CD4-positive, alpha-beta T cell treated with Interleukin-17A for 4 hours (primary cell): ENCODE measurements around the gene MMP2.

Source experiments
- DNase-seq: peaks from one replicate; pipeline ENCODE4 v3.0.0-alpha.2; 2020; ENCODE audit warnings: mixed read lengths

Gene MMP2

GRCh38 chr16:55469821-55470532, 9.0 kb upstream of the MMP2 start:
- DNase-seq, result no peak

- DNase-seq, result no peak
Observed at GRCh38 chr16:55470533-55471371, 8.2 kb upstream of the MMP2 start.

- DNase-seq, result no peak
Observed at GRCh38 chr16:55471448-55472097, 7.4 kb upstream of the MMP2 start.

DNA sequence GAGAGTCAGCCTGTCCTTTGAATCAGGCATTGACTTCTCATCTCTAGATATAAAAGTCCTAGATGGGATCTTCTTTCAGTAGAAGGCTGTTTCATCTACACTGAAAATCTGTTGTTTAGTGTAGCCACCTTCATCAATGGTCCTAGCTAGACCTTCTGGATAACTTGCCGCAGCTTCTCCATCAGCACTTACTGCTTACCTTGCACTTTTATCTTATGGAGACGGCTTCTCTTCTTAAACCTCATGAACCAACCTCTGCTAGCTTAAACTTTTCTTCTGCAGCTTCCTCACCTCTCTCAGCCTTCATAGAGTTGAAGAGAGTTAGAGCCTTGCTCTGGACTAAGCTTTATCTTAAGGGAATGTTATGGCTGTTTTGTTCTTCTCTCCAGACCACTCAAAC, 5.4 kb upstream of the MMP2 start:
- DNase-seq, result no peak

DNA sequence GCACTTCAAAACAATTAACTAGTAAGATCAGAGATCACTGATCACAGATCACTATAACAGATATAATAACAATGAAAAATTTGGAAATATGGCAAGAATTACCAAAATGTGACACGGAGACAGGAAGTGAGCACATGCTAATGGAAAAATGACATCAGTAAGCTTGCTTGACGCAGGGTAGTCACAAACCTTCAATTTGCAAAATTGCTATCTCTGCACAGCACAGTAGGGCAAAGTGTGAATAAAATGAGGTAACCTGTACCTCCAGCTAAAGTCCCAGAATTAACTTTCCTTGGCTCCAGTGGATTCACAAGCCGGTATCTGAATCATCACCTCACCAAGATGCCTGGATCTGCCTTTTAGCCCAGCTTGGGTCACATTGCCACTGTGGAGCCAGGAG, 4.2 kb upstream of the MMP2 start:
- DNase-seq, result no peak

- no peak for DNase-seq
Observed at GRCh38 chr16:55475919-55476318, 3.1 kb upstream of the MMP2 start.

DNA sequence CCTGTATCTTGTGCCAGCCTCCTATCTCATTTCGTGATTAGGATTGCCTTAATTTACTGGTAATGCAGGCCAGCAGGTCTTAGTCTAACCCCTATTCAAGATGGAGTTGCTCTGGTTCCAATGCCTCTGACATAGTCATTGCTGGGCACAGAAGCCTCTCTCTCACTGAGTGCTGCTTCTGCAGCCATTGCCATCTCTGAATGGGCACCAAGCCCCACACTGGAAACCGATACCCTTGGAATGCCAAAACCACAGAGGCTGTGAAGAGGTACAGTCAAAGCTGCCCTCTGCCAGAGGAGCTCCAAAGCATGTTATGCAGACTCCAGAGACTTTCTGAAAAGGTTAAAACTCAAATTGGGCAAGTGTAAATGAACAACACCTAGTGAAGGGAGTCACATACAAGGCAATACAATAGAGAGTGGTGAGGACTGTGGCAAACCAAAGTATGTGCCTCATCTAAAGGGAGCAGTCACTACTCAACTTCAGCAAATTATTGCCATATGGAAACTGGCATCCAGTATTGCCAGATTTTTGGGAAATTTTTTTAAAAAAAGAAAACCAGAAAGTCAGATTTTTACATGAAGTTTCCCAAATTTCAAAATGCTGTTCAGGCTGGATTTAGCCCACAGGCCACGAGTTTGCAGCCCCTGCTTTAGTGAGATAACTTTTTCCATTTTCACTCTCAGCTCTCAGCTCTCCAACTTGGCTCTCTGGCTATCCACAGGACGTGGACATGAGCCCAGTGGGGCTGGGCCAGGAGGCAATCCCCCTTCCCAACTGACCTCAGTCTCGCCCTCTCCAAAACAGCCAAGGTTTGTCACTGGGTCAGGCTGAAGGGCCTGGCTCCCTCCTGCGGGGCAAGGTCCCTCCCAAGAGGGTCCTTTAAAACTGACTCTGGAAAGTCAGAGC, 2.1 kb upstream of the MMP2 start:
- DNase-seq, result no peak

DNA sequence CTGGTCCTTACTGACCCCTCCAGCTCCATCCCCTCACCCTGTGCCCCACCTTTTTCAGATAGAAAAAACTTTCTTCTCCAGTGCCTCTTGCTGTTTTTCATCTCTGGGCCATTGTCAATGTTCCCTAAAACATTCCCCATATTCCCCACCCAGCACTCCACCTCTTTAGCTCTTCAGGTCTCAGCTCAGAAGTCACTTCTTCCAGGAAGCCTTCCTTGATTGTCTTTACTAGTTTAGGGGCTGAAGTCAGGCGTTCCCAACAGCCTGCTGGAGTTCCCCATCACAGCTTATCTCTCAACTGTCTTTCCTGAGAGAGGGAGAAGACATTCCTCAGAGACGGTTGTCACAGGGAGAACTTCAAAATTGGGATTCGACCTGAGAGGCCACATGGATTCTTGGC, 1.3 kb upstream of the MMP2 start:
- DNase-seq, result no peak

- DNase-seq, result no peak
Observed at GRCh38 chr16:55479430-55480140, 587 bp downstream of the MMP2 start.

GRCh38 chr16:55480228-55480655, 1.2 kb downstream of the MMP2 start:
- DNase-seq, result no peak

DNA sequence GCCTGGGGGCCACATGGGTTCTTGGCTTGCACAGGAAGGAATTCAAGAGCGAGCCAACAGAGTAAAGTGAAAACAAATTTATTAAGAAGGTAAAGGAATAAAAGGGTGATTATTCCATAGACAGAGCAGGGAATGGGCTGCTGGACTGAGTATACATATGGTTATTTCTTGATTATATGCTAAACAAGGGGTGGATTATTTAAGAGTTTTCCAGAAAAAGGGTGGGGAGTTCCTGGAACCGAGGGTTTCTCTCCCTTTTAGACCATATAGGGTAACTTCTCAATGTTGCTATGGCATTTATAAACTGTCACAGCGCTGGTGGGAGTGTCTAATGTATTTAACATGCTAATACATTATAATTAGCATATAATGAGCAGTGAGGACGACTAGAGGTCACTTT, 2.0 kb downstream of the MMP2 start:
- DNase-seq, result no peak

DNA sequence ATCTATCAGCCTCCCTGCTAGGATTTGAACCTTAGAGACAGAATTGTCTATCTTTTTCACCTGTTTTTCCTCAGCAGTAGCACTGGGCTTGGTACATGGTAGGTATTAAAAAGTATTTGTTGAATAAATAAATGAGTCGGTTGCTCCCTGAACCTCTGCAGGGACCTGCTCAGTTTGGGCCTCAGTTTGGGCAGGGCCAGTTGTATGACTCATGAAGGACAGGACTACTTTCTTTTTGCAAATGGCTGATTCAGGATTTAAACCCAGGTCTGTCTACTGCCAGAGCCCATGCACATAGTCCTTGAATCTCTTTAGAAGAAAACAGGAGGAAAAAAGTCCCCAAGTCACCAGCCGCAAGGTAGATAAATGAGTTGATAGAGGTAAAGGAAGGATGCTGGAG, 3.1 kb downstream of the MMP2 start:
- DNase-seq, result no peak

- DNase-seq, result no peak
Observed at GRCh38 chr16:55487048-55487803, 8.2 kb downstream of the MMP2 start.

GRCh38 chr16:55488306-55488705, 9.3 kb downstream of the MMP2 start:
- DNase-seq, result no peak

DNA sequence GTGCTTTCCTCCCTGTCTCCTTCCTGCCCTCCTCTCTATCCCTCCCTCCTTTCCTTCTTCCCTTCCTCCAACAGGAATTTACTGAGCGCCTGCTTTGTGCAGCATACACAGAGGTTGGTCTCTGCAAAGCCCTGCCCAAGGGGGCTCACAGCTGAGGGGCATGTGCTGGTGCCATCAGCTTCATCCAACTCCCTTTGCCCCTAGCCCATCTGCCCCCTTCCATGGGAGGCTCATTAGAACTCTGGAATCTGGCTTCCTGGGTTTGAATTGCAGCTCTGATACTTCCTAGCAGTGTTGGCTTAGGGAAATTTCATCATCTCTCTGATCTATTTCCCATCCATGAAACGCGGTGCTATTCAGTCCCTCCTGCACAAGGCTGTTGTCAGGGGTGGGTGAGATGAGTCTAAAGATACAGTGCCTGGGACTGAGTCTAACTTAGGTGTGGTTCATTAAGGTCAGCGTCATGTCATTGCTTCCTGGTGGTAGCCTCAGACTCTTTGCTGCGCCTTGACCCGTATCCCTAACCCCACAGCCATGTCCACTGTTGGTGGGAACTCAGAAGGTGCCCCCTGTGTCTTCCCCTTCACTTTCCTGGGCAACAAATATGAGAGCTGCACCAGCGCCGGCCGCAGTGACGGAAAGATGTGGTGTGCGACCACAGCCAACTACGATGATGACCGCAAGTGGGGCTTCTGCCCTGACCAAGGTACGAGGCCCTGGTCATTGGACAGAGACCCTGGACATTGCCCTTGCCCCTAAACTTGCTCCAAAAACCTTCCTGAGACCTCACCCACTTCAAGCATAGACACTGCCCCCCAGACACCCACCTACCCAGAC, 10.3 kb downstream of the MMP2 start:
- DNase-seq, result no peak

- no peak for DNase-seq
Observed at GRCh38 chr16:55489956-55490265, 10.9 kb downstream of the MMP2 start.

- no peak for DNase-seq
Observed at GRCh38 chr16:55490301-55490700, 11.3 kb downstream of the MMP2 start.

DNA sequence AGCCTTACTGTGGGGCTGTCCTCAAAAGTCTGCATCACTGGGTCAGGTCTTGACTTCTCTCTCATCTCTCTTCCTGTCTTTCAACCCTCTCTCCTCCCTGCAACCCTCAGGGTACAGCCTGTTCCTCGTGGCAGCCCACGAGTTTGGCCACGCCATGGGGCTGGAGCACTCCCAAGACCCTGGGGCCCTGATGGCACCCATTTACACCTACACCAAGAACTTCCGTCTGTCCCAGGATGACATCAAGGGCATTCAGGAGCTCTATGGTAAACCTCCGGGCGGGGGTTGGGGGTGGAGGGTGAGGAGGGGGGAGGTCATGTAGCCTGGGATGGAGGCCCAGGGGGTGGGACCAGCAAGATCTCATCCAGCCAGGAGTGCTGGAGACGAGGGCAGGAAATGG, 12.7 kb downstream of the MMP2 start:
- DNase-seq, result no peak

GRCh38 chr16:55492756-55493380, 13.9 kb downstream of the MMP2 start:
- no peak for DNase-seq

- no peak for DNase-seq
Observed at GRCh38 chr16:55494994-55495421, 16.0 kb downstream of the MMP2 start.
